Measurements from ENCODE around the gene GALNT17. TPM values are rescaled to one million over a fixed set of nuclear protein-coding genes. Genes with fewer than 3 reads are reported as not detected.
"Not testable (repeated sequence)": the region's sequence is repeated elsewhere in the genome, so short reads cannot be mapped to it uniquely, and the experiment has no call there.

The GALNT17 gene
- polyA plus RNA-seq, 2 of the 4 experiments (the other 2 are of a cell fraction) = not detected

- TF ChIP-seq USF2 (IDR thresholded peaks at IDR 0.05) (no peak), JUN (IDR thresholded peaks at IDR 0.05) (no peak), MAZ (IDR thresholded peaks at IDR 0.05; ENCODE audit: borderline replicate concordance, low read depth, low read length) (no peak)
Measured at GRCh38 chr7:71638108-71638507, 506.2 kb downstream of the GALNT17 start (continued).

GRCh38 chr7:71639382-71640085 lies 507.6 kb downstream of the GALNT17 start:
- ChIA-PET POLR2A (no interaction called here), CTCF (no interaction called here)
- ATAC-seq (no peak), FAIRE-seq (no peak), DNase-seq (ENCODE audit: low read depth in 1 of 2, low spot score in 1 of 2) (no peak)
- TF ChIP-seq HMGXB4 (CRISPR knock-in tag; IDR thresholded peaks at IDR 0.05; ENCODE audit: borderline replicate concordance) (no peak), RNF2 (IDR thresholded peaks at IDR 0.05; ENCODE audit: borderline replicate concordance, low read depth) (no peak)
- no peaks in the 10 kb centered on the region for H3K4me1 ChIP-seq
- no peak overlapping the region for H3K4me3 ChIP-seq
- H3K4me2 ChIP-seq = no peak overlapping the region
- no peaks in the 10 kb centered on the region for H3K9me3 ChIP-seq
- WGBS (ENCODE audit: missing lambda C conversion rate) = 37% methylated on average over 12 of the region's 12 CpGs
- no peak overlapping the region for H3K27ac ChIP-seq

GRCh38 chr7:71643031-71643430 lies 511.1 kb downstream of the GALNT17 start:
- H3K4me1 ChIP-seq; DNase-seq (ENCODE audit: low read depth in 1 of 2, low spot score in 1 of 2); H3K27ac ChIP-seq; POLR2A ChIA-PET; FAIRE-seq; CTCF ChIA-PET; H3K4me3 ChIP-seq; H3K9me3 ChIP-seq; ATAC-seq; H3K4me2 ChIP-seq: not testable (repeated sequence)
- WGBS (ENCODE audit: missing lambda C conversion rate) = 21% methylated on average over 8 of the region's 9 CpGs

GRCh38 chr7:71645836-71646235 lies 513.9 kb downstream of the GALNT17 start:
- Histone ChIP-seq H3K27ac (no peak overlapping the region), H3K4me1 (no peaks in the 10 kb centered on the region), H3K4me3 (no peak overlapping the region), H3K4me2 (no peak overlapping the region), H3K9me3 (peaks cover 5% of the 10 kb centered on the region; the same call in 1 of the 3 replicates)
- ATAC-seq (no peak), FAIRE-seq (no peak), DNase-seq (ENCODE audit: low read depth in 1 of 2, low spot score in 1 of 2) (no peak)
- ChIA-PET CTCF (no interaction called here), POLR2A (interaction anchor here (0.7 kb wide), 1 partner anchor 11 kb away, joined by 3 read pairs; no protein-coding TSS in a partner anchor)
- TF ChIP-seq PBX3 (IDR thresholded peaks at IDR 0.05) (no peak), EHMT2 (IDR thresholded peaks at IDR 0.05; ENCODE audit: low read depth) (no peak), ELK1 (IDR thresholded peaks at IDR 0.05; ENCODE audit: low read depth, low read length) (no peak), MYC (IDR thresholded peaks at IDR 0.05; ENCODE audit: borderline replicate concordance, low read length) (no peak), GATA3 (IDR thresholded peaks at IDR 0.05; ENCODE audit: borderline replicate concordance) (no peak), RFX5 (IDR thresholded peaks at IDR 0.05) (no peak), ATOH8 (CRISPR knock-in tag; IDR thresholded peaks at IDR 0.05; ENCODE audit: low read depth) (no peak), ZSCAN20 (CRISPR knock-in tag; IDR thresholded peaks at IDR 0.05) (no peak), JUN (IDR thresholded peaks at IDR 0.05) (no peak), HOXA7 (CRISPR knock-in tag; IDR thresholded peaks at IDR 0.05) (no peak), CEBPB (IDR thresholded peaks at IDR 0.05) (no peak), EP300 (IDR thresholded peaks at IDR 0.05) (no peak), POLR2A (IDR thresholded peaks at IDR 0.05; ENCODE audit: low read length) (no peak), BHLHE40 (IDR thresholded peaks at IDR 0.05; ENCODE audit: low read depth, low read length) (no peak), MAX (IDR thresholded peaks at IDR 0.05) (no peak), ESRRA (IDR thresholded peaks at IDR 0.05; ENCODE audit: borderline replicate concordance, low read length) (no peak), POLR2AphosphoS2 (conservative IDR thresholded peaks at IDR 0.05; ENCODE audit: low read length) (no peak), BCL3 (IDR thresholded peaks at IDR 0.05) (no peak), CHD2 (IDR thresholded peaks at IDR 0.05; ENCODE audit: low read length, partially characterized antibody) (no peak), USF2 (IDR thresholded peaks at IDR 0.05) (no peak)
- 5% methylated on average over 4 of the region's 4 CpGs for WGBS (ENCODE audit: missing lambda C conversion rate)
